NCI-H2196 (cell line): ENCODE results near the gene EPN1.

Source experiments
- DNase-seq: peaks from one replicate; lab custom pipeline; 2025; ENCODE audit not compliant: unreplicated experiment; lab: John Stamatoyannopoulos, UW

EPN1 gene

GRCh38 chr19:55646889-55647731, 27.9 kb upstream of the EPN1 start:
- DNase-seq, result peak; percentile 31

GRCh38 chr19:55647732-55648584, 27.1 kb upstream of the EPN1 start, which contains the start of gene CCDC106:
Gene CCDC106, plus strand, starts transcription at chr19:55648212. Its CDS starts 835 bp downstream, at chr19:55649047.
- peak; percentile 67 for DNase-seq

GRCh38 chr19:55648585-55649267, 26.3 kb upstream of the EPN1 start:
- DNase-seq, result no peak

- no peak for DNase-seq
These were observed 25.5 kb upstream of the EPN1 start for GRCh38 chr19:55649268-55650125.

GRCh38 chr19:55650126-55650557, 24.9 kb upstream of the EPN1 start:
- no peak for DNase-seq

- no peak for DNase-seq
These were observed 24.3 kb upstream of the EPN1 start for GRCh38 chr19:55650602-55651230.

GRCh38 chr19:55651236-55651635, 23.8 kb upstream of the EPN1 start:
- no peak for DNase-seq

GRCh38 chr19:55652311-55653128, 22.5 kb upstream of the EPN1 start:
- no peak for DNase-seq

- peak; percentile 98 for DNase-seq
These were observed 21.2 kb upstream of the EPN1 start for GRCh38 chr19:55653651-55654322.

- DNase-seq, result peak; percentile 99
These were observed 20.6 kb upstream of the EPN1 start for GRCh38 chr19:55654323-55654867.

GRCh38 chr19:55654868-55655647, 20.0 kb upstream of the EPN1 start, which contains the start of gene U2AF2:
Gene U2AF2, plus strand, starts transcription at chr19:55655035. Its CDS starts 70 bp downstream, at chr19:55655105.
- DNase-seq, result peak; percentile 96

- DNase-seq, result no peak
These were observed 19.4 kb upstream of the EPN1 start for GRCh38 chr19:55655648-55656040.

GRCh38 chr19:55656552-55656951, 18.5 kb upstream of the EPN1 start:
- no peak for DNase-seq

GRCh38 chr19:55656988-55657747, 17.9 kb upstream of the EPN1 start:
- DNase-seq, result no peak

- no peak for DNase-seq
These were observed 16.1 kb upstream of the EPN1 start for GRCh38 chr19:55658846-55659459.

GRCh38 chr19:55659822-55660221, 15.2 kb upstream of the EPN1 start:
- DNase-seq, result no peak
